Astrocyte (in vitro differentiated cells and primary cell): Measurements from ENCODE around the gene OR5B12.

ENCODE experiments used
- CTCF ChIP-seq: IDR thresholded peaks from 2 replicates; pipeline ENCODE4 v1.5.1; 2011; ENCODE audit warnings: low read depth, mild to moderate bottlenecking, inconsistent platforms, low read length, moderate library complexity; ENCODE audit not compliant: insufficient read depth
- EZH2 ChIP-seq: IDR thresholded peaks from 2 replicates; pipeline ENCODE4 v1.6.1; 2012; ENCODE audit warnings: mild to moderate bottlenecking, low read length, inconsistent platforms; ENCODE audit not compliant: insufficient read depth

- TF ChIP-seq CTCF = no peak
- no peak for TF ChIP-seq EZH2
Observed at GRCh38 chr11:58433638-58434203, 8.3 kb downstream of the OR5B12 start.
